ENCODE results near the gene RASAL1.

RASAL1 gene, protein sequence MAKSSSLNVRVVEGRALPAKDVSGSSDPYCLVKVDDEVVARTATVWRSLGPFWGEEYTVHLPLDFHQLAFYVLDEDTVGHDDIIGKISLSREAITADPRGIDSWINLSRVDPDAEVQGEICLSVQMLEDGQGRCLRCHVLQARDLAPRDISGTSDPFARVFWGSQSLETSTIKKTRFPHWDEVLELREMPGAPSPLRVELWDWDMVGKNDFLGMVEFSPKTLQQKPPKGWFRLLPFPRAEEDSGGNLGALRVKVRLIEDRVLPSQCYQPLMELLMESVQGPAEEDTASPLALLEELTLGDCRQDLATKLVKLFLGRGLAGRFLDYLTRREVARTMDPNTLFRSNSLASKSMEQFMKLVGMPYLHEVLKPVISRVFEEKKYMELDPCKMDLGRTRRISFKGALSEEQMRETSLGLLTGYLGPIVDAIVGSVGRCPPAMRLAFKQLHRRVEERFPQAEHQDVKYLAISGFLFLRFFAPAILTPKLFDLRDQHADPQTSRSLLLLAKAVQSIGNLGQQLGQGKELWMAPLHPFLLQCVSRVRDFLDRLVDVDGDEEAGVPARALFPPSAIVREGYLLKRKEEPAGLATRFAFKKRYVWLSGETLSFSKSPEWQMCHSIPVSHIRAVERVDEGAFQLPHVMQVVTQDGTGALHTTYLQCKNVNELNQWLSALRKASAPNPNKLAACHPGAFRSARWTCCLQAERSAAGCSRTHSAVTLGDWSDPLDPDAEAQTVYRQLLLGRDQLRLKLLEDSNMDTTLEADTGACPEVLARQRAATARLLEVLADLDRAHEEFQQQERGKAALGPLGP

DNA sequence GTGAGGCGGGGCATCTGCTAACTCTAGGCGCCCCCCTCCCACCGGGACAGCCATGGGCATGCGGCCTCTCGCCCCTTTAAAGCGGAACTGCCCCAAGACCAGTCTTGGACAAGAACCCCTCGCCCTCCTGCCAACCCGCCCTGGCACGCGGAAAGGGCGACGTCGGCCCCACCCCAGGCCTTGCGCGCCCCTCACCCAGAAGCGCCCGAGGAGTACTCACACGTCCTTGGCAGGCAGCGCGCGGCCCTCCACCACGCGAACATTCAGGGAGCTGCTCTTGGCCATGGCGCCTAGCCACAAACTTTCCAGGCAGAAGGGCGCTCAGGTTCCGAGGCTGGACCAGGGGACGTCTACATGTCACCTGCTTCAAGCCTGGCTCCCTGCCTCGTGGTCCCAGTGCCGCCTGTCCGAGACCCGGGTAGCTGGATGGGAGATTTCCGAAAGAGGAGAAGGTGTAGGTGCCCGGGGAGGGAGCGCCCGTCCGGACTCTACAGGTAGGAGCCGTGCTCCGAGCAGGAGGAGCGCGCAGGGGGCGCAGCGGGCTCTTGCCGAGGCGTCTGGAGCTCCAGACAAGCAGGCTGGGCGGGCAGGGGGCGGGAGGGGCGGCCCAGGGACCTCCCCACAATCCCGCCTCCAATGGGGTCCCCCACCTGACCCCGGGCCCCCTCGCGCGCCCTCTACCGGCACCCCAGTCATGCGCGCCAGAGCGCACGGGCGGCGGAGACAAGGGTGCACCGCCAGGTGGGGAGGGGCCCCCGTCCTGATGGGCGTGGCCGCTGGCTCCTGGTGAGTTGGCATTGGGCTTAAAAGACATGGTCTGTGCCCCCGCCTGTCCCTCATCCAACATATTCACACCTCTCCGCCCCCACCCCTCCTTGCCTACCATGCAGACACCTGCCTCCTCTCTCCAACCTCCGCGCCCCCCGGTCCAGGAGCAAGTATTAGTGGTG, at the start of gene RASAL1:
Gene RASAL1, minus strand, starts transcription at position 584 of the 950 bp plus-strand sequence. Its CDS starts 299 bp downstream, at position 285.
- H3K4me1 ChIP-seq (ENCODE audit: control insufficient read depth, insufficient read depth, low read length): peaks cover 4% of the 10 kb centered on the region
- peak within 1 kb of the TSS; percentile 47 for H3K9ac ChIP-seq (ENCODE audit: low read depth, low read length)
- H3K9me3 ChIP-seq (ENCODE audit: control insufficient read depth, insufficient read depth, low read length): no peaks in the 10 kb centered on the region
- peak within 1 kb of the TSS; percentile 79 for H3K4me3 ChIP-seq (ENCODE audit: low read depth, low read length)
- H3K36me3 ChIP-seq (ENCODE audit: control insufficient read depth, insufficient read depth, low read length): no peaks in the 10 kb centered on the region
- peaks cover 14% of the 10 kb centered on the region for H3K27me3 ChIP-seq (ENCODE audit: control insufficient read depth, insufficient read depth, low read length)

DNA sequence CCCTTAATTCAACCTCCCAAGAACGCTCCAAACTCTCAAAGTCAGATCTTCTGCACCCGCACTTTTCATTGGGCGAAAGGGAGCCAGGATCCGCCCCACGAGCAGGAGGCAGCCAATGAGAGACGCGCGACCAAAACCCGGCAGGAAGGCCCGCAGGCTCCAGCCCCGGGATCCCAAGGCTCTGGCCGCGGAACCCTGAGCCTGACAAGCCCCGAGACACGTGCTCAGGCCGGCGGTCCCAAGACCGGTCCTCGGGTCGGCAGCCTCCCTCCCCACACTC, 49.3 kb upstream of the RASAL1 start:
- Histone ChIP-seq H3K36me3 (ENCODE audit: control insufficient read depth, insufficient read depth, low read length) (peaks cover 18% of the 10 kb centered on the region), H3K9ac (ENCODE audit: low read depth, low read length) (peak overlapping the region; percentile 89), H3K4me1 (ENCODE audit: control insufficient read depth, insufficient read depth, low read length) (no peaks in the 10 kb centered on the region), H3K4me3 (ENCODE audit: low read depth, low read length) (peak overlapping the region; percentile 85), H3K27me3 (ENCODE audit: control insufficient read depth, insufficient read depth, low read length) (no peaks in the 10 kb centered on the region), H3K9me3 (ENCODE audit: control insufficient read depth, insufficient read depth, low read length) (no peaks in the 10 kb centered on the region)

DNA sequence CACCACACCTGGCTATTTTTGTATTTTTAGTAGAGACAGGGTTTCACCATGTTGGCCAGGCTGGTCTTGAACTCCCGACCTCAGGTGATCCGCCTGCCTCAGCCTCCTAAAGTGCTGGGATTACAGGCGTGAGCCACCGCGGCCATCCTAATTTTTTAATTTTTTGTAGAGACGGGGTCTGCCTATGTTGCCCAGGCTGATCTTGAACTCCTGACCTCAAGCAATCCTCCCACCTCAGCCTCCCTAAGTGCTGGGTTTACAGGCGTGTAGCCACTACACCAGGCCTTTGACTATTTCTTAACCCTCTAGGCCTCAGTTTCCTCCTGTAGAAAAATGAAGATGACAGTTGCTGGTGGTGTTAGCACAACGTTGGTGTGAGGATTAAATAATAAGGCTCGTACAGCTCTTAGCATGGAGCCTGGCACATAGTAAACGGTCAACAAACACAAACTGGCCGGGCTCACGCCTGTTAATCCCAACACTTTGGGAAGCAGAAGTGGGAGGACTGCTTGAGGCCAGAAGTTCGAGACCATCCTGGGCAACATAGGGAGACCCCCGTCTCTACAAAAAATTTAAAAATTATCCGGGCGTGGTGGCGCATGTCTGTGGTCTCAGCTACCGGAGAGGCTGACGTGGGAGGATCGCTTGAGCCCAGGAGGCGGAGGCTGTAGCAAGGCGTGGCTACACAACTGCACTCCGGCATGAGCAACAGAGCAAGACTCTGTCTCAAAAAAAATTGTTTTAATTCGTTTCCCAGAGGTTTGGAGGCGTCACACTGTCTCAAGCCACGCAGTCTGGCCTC, 48.7 kb upstream of the RASAL1 start:
- peak overlapping the region; percentile 85 for H3K4me3 ChIP-seq (ENCODE audit: low read depth, low read length)
- no peak overlapping the region for H3K9ac ChIP-seq (ENCODE audit: low read depth, low read length)
- H3K9me3 ChIP-seq (ENCODE audit: control insufficient read depth, insufficient read depth, low read length): no peaks in the 10 kb centered on the region
- H3K27me3 ChIP-seq (ENCODE audit: control insufficient read depth, insufficient read depth, low read length): no peaks in the 10 kb centered on the region
- H3K36me3 ChIP-seq (ENCODE audit: control insufficient read depth, insufficient read depth, low read length): peaks cover 18% of the 10 kb centered on the region
- no peaks in the 10 kb centered on the region for H3K4me1 ChIP-seq (ENCODE audit: control insufficient read depth, insufficient read depth, low read length)

DNA sequence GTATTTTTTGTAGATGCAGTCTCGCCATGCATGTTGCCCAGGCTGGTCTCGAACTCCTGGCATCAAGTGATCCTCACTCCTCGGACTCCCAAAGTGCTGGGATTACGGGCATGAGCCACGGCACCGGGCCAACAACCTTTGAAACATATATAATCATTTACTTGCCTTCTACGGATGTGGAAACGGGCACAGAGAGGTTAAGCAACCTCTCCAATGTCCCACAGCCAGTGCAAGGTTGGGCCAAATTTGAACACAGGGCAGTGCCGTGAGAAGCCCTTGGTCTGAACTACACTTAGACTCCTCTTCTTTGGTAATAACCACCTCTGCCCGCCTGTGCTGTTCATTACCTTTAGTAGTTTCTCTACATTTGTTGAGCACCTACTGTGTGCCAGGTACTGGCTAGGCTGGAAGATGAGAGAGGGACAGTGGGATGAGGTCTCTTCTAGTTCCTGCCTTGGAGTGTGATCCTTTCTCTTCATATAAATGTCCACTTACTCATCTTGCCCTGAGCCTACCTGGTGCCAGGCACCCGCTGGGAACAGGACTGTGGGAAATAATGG, 47.5 kb upstream of the RASAL1 start:
- peaks cover 23% of the 10 kb centered on the region for H3K36me3 ChIP-seq (ENCODE audit: control insufficient read depth, insufficient read depth, low read length)
- no peak overlapping the region for H3K4me3 ChIP-seq (ENCODE audit: low read depth, low read length)
- H3K4me1 ChIP-seq (ENCODE audit: control insufficient read depth, insufficient read depth, low read length): no peaks in the 10 kb centered on the region
- no peaks in the 10 kb centered on the region for H3K9me3 ChIP-seq (ENCODE audit: control insufficient read depth, insufficient read depth, low read length)
- no peak overlapping the region for H3K9ac ChIP-seq (ENCODE audit: low read depth, low read length)
- H3K27me3 ChIP-seq (ENCODE audit: control insufficient read depth, insufficient read depth, low read length): no peaks in the 10 kb centered on the region

DNA sequence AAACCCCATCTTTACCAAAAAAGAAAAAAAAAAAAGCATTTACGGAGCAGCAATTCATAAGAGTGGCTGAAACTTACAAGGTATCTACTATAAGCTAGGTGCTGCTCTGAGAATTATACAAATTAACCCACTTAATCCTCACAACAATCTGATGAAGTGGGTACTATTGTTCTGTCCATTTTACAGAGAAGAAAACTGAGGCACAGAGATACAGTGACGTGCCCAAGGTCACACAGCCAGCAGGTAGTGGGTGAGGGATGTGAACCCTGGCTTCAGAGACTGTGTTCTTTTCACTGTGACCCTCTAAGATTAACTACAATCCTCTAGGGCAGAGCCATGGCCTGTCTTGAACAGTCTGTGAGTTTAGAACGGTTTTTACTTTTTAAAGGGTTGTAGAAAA, 46.4 kb upstream of the RASAL1 start:
- Histone ChIP-seq H3K4me3 (ENCODE audit: low read depth, low read length) (no peak overlapping the region), H3K36me3 (ENCODE audit: control insufficient read depth, insufficient read depth, low read length) (peaks cover 30% of the 10 kb centered on the region), H3K9me3 (ENCODE audit: control insufficient read depth, insufficient read depth, low read length) (no peaks in the 10 kb centered on the region), H3K4me1 (ENCODE audit: control insufficient read depth, insufficient read depth, low read length) (no peaks in the 10 kb centered on the region), H3K27me3 (ENCODE audit: control insufficient read depth, insufficient read depth, low read length) (no peaks in the 10 kb centered on the region), H3K9ac (ENCODE audit: low read depth, low read length) (no peak overlapping the region)

DNA sequence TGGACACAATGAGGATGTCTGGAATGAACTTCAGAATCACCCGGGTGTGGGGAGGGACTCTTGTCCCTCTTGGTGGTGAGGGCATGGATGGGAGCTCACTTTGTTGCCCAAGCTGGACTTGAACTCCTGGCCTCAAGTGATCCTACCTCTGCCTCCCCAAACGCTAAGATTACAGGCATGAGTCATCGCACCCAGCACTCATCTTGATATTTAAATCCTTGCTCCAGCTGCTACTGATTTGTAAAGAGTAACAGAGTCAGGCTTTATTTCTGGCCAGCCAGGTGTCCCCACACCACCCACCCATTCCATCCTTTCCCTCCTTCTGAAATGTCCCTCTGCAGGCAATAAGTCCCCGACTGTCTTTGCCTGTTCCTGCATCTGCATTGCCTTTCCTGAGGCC, 44.8 kb upstream of the RASAL1 start:
- Histone ChIP-seq H3K27me3 (ENCODE audit: control insufficient read depth, insufficient read depth, low read length) (no peaks in the 10 kb centered on the region), H3K36me3 (ENCODE audit: control insufficient read depth, insufficient read depth, low read length) (peaks cover 40% of the 10 kb centered on the region)

DNA sequence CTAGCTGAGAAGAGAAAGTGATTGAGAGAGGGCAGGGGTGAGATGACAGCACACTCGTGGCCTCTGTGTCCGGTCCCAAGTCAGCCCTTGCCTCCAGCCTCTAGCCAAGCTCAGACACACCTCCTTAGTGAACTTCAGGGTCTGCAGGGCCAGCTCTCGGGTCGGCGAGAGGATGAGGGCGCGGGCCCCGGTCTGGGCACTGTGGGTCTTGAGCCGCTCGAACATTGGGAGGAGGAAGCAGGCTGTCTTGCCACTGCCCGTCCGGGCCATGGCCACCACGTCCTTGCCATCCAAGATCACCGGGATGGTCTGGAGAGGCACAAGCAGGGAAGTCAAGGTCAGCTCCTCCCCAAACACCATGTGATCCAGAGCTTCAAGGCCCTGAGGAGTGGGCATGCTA, 43.5 kb upstream of the RASAL1 start:
- Histone ChIP-seq H3K4me1 (ENCODE audit: control insufficient read depth, insufficient read depth, low read length) (no peaks in the 10 kb centered on the region), H3K27me3 (ENCODE audit: control insufficient read depth, insufficient read depth, low read length) (no peaks in the 10 kb centered on the region), H3K9ac (ENCODE audit: low read depth, low read length) (no peak overlapping the region), H3K36me3 (ENCODE audit: control insufficient read depth, insufficient read depth, low read length) (peaks cover 44% of the 10 kb centered on the region), H3K9me3 (ENCODE audit: control insufficient read depth, insufficient read depth, low read length) (no peaks in the 10 kb centered on the region), H3K4me3 (ENCODE audit: low read depth, low read length) (no peak overlapping the region)

More for the DNA sequence above, 44.8 kb upstream of the RASAL1 start:
- Histone ChIP-seq H3K9me3 (ENCODE audit: control insufficient read depth, insufficient read depth, low read length) (no peaks in the 10 kb centered on the region), H3K4me1 (ENCODE audit: control insufficient read depth, insufficient read depth, low read length) (no peaks in the 10 kb centered on the region), H3K4me3 (ENCODE audit: low read depth, low read length) (no peak overlapping the region), H3K9ac (ENCODE audit: low read depth, low read length) (no peak overlapping the region)

DNA sequence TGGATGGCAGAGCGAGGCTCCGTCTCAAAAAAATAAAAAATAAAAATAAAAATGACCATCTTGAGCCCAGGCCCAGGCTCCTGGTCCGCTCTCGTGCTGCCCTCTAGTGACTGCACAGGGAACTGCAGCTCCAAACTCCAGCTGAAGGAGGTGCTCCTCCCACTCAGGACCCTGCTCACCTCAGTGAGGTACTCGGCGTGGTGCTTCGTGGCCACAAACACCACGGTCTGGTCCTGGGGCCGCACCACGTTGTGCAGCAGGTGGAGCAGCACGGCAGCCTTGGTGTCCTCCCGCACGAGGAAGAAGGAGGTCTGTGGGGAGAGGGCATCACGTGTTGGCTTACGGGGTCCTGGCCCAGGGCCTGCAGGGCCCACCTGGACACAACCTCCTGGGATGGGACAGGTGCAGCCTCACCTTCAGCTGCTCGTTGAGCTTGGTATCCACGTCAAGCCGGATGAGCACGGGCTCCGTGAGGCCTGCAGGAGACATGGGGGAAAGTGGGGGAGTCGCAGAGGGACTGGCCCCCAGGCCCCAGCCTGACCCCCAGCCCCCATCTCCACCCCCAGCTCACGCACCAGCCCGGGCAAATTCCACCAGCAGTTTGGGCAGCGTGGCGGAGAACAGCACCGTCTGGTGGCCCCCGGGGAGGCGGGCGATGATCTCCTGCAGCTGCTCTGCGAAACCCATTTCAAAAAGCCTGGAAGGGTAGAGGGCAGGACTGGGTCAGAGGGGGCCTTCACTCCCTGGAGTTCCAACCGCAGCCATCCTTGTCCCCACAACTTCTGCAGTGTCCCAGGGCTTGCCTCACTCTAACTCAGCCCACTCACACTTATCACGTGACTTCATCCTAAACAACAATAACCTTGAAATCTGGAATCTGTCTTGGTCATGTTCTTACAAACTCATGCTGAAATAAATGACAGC, 39.2 kb upstream of the RASAL1 start:
- no peaks in the 10 kb centered on the region for H3K4me1 ChIP-seq (ENCODE audit: control insufficient read depth, insufficient read depth, low read length)
- peaks cover 50% of the 10 kb centered on the region for H3K36me3 ChIP-seq (ENCODE audit: control insufficient read depth, insufficient read depth, low read length)
- no peak overlapping the region for H3K4me3 ChIP-seq (ENCODE audit: low read depth, low read length)
- no peaks in the 10 kb centered on the region for H3K9me3 ChIP-seq (ENCODE audit: control insufficient read depth, insufficient read depth, low read length)
- H3K9ac ChIP-seq (ENCODE audit: low read depth, low read length): no peak overlapping the region
- no peaks in the 10 kb centered on the region for H3K27me3 ChIP-seq (ENCODE audit: control insufficient read depth, insufficient read depth, low read length)

DNA sequence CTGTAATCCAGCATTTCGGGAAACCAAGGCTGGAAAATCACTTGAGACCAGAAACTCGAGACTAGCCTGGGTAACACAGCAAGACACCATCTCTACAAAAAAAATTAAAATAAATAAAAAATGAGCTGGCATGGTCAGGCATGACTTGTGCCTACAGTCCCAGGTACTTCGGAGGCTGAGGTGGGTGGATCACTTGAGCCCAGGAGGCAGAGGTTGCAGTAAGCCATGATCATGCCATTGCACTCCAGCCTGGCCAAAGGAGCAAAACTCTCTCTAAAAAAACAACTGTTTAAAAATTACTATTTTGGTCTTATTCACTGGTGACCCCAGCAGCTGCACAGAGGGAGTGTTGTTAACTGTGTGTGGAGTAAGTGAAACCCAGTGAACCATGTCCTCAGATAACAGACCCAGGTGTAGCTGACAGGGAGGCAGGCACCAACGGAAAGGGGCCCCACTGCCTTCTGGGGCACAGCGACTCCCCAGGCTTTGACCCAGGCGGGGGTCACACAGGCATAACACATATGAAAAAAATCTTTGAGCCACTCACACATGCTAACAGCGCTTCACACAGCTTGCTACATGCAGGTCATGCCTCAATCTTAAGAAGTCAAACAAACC, 37.6 kb upstream of the RASAL1 start:
- no peaks in the 10 kb centered on the region for H3K27me3 ChIP-seq (ENCODE audit: control insufficient read depth, insufficient read depth, low read length)
- H3K36me3 ChIP-seq (ENCODE audit: control insufficient read depth, insufficient read depth, low read length): peaks cover 55% of the 10 kb centered on the region
- H3K9ac ChIP-seq (ENCODE audit: low read depth, low read length): no peak overlapping the region
- no peaks in the 10 kb centered on the region for H3K9me3 ChIP-seq (ENCODE audit: control insufficient read depth, insufficient read depth, low read length)
- H3K4me3 ChIP-seq (ENCODE audit: low read depth, low read length): no peak overlapping the region
- no peaks in the 10 kb centered on the region for H3K4me1 ChIP-seq (ENCODE audit: control insufficient read depth, insufficient read depth, low read length)

DNA sequence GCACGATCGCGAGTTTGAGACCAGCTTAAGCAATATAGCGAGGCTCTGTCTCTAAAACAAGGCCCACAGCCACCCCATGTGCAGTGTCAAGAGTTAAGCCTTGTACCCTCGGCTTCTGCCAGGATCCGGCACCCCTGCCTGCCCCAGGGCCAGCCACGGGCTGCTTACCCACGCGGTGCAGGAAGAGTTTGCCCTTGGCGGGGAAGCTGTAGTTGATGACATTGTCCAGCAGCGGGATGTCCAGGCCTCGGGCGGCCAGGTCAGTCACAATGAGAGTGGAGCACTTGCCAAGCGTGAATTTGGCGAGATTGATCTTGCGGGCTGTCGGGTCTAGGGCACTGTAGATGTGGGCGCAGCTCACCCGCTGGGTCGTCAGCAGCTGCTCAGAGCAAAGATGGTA, 36.6 kb upstream of the RASAL1 start:
- no peaks in the 10 kb centered on the region for H3K9me3 ChIP-seq (ENCODE audit: control insufficient read depth, insufficient read depth, low read length)
- H3K4me3 ChIP-seq (ENCODE audit: low read depth, low read length): no peak overlapping the region
- H3K9ac ChIP-seq (ENCODE audit: low read depth, low read length): no peak overlapping the region
- H3K4me1 ChIP-seq (ENCODE audit: control insufficient read depth, insufficient read depth, low read length): no peaks in the 10 kb centered on the region
- no peaks in the 10 kb centered on the region for H3K27me3 ChIP-seq (ENCODE audit: control insufficient read depth, insufficient read depth, low read length)
- H3K36me3 ChIP-seq (ENCODE audit: control insufficient read depth, insufficient read depth, low read length): peaks cover 50% of the 10 kb centered on the region

Measured in iPS-15b (cell line).